Stimulated activated CD4-positive, alpha-beta T cell treated with anti-CD3 and anti-CD28 coated beads, Interleukin-12 subunit alpha, Interleukin-12 subunit beta, amount 100 ng/mL, for 24 hours (primary cell): Measurements from ENCODE around the gene EML5.

Experiments used
- DNase-seq, 2 experiments: peaks; one replicate each; pipeline ENCODE4 v3.0.0-alpha.2; 2020; ENCODE audit warnings: low read depth in 2 of 2

Gene EML5

DNA sequence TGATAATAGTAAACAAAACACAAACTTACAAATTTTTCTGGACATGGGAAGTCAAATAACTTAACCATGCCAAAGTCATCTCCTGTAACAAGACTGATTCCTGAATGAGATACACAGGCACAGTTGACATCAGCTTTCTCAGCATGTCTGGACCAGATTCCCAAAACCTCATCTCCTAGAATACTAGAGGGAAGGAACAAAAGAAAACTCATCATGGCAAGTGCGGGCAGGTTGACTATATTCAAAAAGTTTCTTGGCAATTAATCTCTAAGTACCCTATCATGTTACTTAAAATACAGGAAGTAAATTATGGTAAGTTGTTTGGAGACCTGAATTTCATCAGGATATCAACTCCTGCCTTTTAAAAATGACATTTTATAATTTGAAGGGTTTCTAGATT, 176.1 kb downstream of the EML5 start:
- no peak for DNase-seq

- no peak for DNase-seq
These were observed 178.4 kb downstream of the EML5 start for GRCh38 chr14:88614218-88614907.

GRCh38 chr14:88613552-88614010, 179.2 kb downstream of the EML5 start:
- no peak for DNase-seq

DNA sequence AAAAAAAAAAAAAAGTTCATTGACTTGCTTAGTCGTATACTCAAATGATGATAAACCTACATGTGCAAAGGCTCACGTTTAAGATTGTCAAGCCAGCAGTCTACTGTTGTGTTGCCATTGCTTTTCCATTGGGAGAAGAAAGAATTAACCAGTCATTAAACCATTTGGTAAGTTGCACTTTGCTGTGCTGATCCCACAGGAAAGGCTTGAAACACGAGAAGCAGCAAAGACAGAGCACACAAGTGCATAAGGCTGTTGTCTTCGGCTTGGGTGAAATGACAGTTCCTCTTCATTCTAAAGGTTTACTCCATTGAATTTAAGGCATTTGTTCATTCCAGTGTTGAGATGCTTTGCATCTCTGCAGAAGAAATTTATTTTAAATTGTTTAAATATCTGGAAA, 179.8 kb downstream of the EML5 start:
- DNase-seq = no peak

GRCh38 chr14:88611878-88612277, 180.9 kb downstream of the EML5 start:
- DNase-seq = no peak

- no peak for DNase-seq
These were observed 184.9 kb downstream of the EML5 start for GRCh38 chr14:88607829-88608228.

GRCh38 chr14:88605594-88605993, 187.2 kb downstream of the EML5 start:
- DNase-seq = no peak

- DNase-seq = no peak
These were observed 188.5 kb downstream of the EML5 start for GRCh38 chr14:88604212-88604611.

- peak in 1 of 2 experiments; percentile 17 for DNase-seq
These were observed 192.9 kb downstream of the EML5 start for GRCh38 chr14:88599761-88600439.

GRCh38 chr14:88599326-88599725, 193.4 kb downstream of the EML5 start:
- no peak for DNase-seq

DNA sequence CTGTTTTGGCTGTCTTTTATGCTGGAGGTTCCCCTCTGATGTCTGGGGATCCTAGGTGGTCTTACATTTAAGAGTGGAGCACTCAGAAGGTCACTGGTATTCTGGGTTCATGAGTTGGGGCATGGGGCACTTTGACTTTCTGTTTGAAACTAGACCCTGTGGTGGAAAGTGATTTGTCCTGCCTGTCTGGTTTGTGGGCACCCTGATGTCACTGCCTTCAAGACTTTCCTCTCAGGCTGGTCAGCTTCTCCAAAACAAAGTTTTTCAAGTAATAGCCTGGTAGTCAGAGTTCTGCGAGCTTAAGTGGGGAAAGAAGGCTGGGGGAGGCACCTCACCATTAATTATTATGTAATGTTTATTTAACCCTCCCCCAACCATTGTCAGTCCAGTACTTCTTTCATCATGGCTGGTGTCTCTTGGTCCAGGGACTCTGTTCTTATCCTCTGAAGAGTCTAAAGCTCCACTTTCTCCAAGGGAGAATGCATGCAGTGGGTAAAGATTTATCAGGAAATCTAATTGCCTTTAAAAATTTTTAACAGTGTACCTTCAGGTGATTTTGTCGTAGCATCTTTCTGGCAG, 194.6 kb downstream of the EML5 start:
- DNase-seq = no peak

DNA sequence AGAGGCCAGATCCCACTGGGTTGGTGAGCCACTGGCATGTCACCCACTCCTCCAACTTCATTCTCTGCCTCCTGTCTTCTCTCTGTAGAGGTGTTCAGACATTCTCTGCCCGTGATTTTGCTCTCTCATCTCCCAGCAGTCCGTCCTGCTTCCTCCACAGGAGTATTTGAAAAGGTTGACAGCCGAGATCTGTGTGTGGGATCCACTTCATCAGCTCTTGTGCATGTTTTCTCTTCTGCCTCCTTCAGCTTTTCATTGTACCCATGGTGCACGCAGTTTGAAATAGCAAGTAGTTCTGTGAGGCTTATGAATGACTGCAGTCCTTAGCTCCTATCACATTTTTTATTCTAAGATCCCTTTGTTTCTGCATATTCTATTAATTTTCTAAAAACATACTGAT, 195.2 kb downstream of the EML5 start:
- DNase-seq = no peak

- DNase-seq = no peak
These were observed 195.7 kb downstream of the EML5 start for GRCh38 chr14:88597038-88597437.

DNA sequence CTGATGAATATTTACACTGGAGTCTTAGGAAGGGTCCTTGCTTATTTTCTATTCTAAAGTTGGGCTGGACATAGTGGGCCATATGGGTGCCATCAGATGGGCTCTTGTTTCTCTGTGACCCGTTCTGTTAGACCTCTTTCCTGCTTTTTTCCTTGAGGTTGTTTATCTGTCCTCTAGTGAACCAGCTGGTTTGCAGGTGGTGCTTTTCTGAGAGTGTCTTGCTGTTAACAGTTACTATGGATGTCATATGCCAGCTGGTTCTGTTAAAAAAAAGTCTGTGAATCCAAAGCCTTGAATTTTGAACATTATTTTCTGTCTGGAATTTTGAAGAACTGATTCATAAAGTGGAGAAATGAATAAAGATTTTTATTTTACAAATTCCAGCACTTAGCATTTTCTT, 200.7 kb downstream of the EML5 start:
- DNase-seq = no peak

GRCh38 chr14:88590173-88590572, 202.6 kb downstream of the EML5 start:
- DNase-seq = no peak

GRCh38 chr14:88588081-88588480, 204.7 kb downstream of the EML5 start:
- no peak for DNase-seq

- DNase-seq = no peak
These were observed 208.3 kb downstream of the EML5 start for GRCh38 chr14:88584451-88584850.

DNA sequence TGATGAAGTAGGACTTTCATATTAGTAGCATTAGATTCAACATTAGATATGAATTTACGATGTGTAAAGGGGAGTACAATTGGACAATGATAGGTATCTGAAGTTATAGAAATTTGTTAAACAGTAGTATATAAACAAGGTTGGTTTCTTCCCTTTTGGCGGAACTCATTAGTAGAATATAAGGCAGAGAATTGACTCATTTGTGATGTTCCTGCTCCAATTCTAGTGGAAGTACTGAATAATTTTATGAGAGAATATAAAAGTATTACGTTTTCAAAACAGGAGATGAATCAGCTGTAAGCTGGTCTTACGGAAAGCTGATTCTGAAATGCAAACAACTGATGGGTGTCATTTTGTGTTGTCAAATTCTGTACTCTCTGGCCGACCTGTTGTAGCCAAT, 216.5 kb downstream of the EML5 start:
- DNase-seq = no peak

DNA sequence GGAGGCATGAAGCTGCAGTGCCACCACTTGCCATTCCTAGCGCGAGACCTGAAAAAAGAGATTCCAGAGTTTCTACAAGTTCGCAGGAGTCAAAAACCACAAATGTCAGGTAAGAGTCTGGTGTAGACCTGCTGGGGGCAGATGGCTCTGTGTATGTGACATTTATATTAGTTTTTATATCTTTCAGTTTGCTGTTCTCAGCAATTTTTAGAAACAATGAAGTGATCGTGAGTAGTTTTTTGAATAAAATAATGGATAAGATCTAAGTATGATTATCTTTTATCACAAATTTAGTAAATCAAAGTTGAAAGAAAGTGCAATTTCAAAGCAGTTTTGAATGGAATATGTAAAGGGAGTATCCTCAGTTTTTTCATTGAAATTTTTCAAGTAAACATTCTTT, 220.6 kb downstream of the EML5 start:
- DNase-seq = no peak

DNA sequence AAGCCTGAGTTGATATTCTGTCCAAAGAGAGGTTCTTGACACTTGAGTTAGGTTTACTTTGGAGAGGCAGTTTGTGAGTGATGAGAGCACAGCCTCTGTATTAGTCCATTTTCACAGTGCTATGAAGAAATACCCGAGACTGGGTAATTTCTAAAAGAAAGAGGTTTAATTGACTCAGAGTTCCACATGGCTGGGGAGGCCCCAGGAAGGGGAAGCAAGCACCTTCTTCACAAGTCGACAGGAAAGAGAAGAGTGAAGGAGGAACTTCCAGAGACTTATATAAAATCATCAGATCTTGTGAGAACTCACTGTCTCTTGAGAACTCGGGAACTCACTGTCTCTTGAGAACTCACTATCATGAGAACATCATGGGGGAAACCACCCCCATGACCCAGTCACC, 224.6 kb downstream of the EML5 start:
- no peak for DNase-seq

DNA sequence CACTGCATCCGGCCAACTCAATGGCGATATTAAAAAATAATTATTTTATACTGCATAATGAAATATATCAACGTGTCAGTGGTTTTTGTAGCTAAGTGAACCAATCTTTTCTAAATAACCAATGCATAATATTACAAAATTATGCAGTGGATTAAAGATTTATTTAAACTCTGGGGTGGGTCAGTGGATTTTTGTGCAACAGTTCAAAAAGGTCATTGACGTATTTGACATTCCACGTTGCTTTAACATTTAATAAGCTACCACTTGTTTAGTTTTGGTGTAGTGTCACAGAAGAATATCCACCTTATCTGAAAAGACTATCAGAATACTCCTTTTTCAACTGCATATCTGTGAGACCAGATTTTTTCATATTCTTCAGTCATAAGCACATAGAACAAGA, 227.3 kb downstream of the EML5 start:
- no peak for DNase-seq

- DNase-seq = no peak
These were observed 228.9 kb downstream of the EML5 start for GRCh38 chr14:88563845-88564244.
